Measurements from ENCODE around the gene CYTH4. TPM values are rescaled to one million over a fixed set of nuclear protein-coding genes. Genes with fewer than 3 reads are reported as not detected.

Gene CYTH4
- polyA plus RNA-seq, 1 donor from 2014 or later: not detected

DNA sequence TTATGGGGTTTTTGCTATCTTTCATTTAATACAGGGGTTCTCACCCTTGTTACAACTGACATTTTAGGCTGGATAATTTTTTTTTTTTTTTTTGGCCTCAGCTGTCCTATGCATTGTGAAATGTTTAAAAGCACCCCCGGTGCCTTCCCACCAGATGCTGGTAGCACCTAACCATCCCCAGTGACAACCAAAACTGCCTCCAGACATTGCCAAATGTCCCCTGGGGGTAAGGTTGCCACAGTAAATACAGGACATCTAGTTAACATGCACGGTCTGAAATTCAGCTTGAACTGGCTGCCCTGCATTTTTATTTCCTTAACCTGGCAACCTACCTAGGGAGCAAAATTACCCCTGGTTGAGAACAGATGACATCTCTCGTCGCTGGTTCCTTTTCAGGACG is 72.4 kb downstream of the CYTH4 start:
- H4K20me1 ChIP-seq (ENCODE audit: insufficient read depth): no peaks in the 10 kb centered on the region
- no peak overlapping the region for H3K4me3 ChIP-seq (ENCODE audit: low read length)
- TF ChIP-seq TAF1 (IDR thresholded peaks at IDR 0.05; ENCODE audit: low read depth) (no peak), MXI1 (conservative IDR thresholded peaks at IDR 0.05; ENCODE audit: poor library complexity, severe bottlenecking) (no peak), EP300 (conservative IDR thresholded peaks at IDR 0.05; ENCODE audit: poor library complexity, severe bottlenecking) (no peak), EZH2 (IDR thresholded peaks at IDR 0.05; ENCODE audit: borderline replicate concordance, insufficient read depth, low read length, poor library complexity, severe bottlenecking) (no peak), RAD21 (conservative IDR thresholded peaks at IDR 0.05) (no peak), SMC3 (conservative IDR thresholded peaks at IDR 0.05; ENCODE audit: poor library complexity) (no peak), POLR2AphosphoS5 (IDR thresholded peaks at IDR 0.05) (no peak)
- TF ChIP-seq, protein P1, sequence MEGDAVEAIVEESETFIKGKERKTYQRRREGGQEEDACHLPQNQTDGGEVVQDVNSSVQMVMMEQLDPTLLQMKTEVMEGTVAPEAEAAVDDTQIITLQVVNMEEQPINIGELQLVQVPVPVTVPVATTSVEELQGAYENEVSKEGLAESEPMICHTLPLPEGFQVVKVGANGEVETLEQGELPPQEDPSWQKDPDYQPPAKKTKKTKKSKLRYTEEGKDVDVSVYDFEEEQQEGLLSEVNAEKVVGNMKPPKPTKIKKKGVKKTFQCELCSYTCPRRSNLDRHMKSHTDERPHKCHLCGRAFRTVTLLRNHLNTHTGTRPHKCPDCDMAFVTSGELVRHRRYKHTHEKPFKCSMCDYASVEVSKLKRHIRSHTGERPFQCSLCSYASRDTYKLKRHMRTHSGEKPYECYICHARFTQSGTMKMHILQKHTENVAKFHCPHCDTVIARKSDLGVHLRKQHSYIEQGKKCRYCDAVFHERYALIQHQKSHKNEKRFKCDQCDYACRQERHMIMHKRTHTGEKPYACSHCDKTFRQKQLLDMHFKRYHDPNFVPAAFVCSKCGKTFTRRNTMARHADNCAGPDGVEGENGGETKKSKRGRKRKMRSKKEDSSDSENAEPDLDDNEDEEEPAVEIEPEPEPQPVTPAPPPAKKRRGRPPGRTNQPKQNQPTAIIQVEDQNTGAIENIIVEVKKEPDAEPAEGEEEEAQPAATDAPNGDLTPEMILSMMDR (IDR thresholded peaks at IDR 0.05; ENCODE audit: poor library complexity, severe bottlenecking): no peak
- TF ChIP-seq, protein P2, sequence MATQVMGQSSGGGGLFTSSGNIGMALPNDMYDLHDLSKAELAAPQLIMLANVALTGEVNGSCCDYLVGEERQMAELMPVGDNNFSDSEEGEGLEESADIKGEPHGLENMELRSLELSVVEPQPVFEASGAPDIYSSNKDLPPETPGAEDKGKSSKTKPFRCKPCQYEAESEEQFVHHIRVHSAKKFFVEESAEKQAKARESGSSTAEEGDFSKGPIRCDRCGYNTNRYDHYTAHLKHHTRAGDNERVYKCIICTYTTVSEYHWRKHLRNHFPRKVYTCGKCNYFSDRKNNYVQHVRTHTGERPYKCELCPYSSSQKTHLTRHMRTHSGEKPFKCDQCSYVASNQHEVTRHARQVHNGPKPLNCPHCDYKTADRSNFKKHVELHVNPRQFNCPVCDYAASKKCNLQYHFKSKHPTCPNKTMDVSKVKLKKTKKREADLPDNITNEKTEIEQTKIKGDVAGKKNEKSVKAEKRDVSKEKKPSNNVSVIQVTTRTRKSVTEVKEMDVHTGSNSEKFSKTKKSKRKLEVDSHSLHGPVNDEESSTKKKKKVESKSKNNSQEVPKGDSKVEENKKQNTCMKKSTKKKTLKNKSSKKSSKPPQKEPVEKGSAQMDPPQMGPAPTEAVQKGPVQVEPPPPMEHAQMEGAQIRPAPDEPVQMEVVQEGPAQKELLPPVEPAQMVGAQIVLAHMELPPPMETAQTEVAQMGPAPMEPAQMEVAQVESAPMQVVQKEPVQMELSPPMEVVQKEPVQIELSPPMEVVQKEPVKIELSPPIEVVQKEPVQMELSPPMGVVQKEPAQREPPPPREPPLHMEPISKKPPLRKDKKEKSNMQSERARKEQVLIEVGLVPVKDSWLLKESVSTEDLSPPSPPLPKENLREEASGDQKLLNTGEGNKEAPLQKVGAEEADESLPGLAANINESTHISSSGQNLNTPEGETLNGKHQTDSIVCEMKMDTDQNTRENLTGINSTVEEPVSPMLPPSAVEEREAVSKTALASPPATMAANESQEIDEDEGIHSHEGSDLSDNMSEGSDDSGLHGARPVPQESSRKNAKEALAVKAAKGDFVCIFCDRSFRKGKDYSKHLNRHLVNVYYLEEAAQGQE (IDR thresholded peaks at IDR 0.05; ENCODE audit: borderline replicate concordance): no peak
- no peaks in the 10 kb centered on the region for H3F3A ChIP-seq (ENCODE audit: insufficient read depth, low read length, poor library complexity, severe bottlenecking)
- H3K79me2 ChIP-seq (replicated peaks; ENCODE audit: insufficient read depth, low read length): no peaks in the 10 kb centered on the region
- H3K9ac ChIP-seq (ENCODE audit: low read length): no peak overlapping the region
- no peaks in the 10 kb centered on the region for H3K9me3 ChIP-seq (ENCODE audit: low read length)
- no peaks in the 10 kb centered on the region for H3K27me3 ChIP-seq (ENCODE audit: insufficient read depth, low read depth, low read length)
- no peak overlapping the region for H3K4me2 ChIP-seq (ENCODE audit: low read length)
- H2AFZ ChIP-seq (ENCODE audit: low read depth, low read length): no peak overlapping the region
- H3K36me3 ChIP-seq (ENCODE audit: insufficient read depth, low read length): no peaks in the 10 kb centered on the region
- no peak overlapping the region for H3K27ac ChIP-seq (ENCODE audit: low read length)
- H3K9me2 ChIP-seq (ENCODE audit: insufficient read depth, low read length): no peaks in the 10 kb centered on the region

DNA sequence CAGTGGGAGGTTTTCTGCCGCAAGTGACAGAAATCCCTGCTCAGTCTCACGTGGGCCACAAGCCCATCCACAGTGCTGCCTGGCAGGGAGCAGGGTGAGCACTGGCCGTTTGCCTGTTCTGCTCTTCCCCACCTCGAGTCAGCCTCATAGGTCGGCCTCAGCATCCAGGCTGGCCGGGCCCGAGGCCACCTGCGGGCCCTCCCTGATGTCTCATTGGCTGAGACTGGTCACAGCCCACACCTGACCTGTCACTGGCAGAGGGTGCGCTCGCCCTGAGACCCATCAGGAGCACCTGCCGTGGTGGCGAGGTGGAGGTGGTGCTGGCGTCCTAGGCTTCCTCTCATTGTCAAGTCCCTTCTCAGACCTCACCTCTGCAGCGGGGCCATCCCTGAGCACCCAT is 72.9 kb downstream of the CYTH4 start:
- Histone ChIP-seq H3K27me3 (ENCODE audit: insufficient read depth, low read depth, low read length) (no peaks in the 10 kb centered on the region), H3K9me3 (ENCODE audit: low read length) (no peaks in the 10 kb centered on the region), H3K4me2 (ENCODE audit: low read length) (no peak overlapping the region), H3K4me3 (ENCODE audit: low read length) (no peak overlapping the region), H2AFZ (ENCODE audit: low read depth, low read length) (no peak overlapping the region), H3K79me2 (replicated peaks; ENCODE audit: insufficient read depth, low read length) (no peaks in the 10 kb centered on the region), H4K20me1 (ENCODE audit: insufficient read depth) (no peaks in the 10 kb centered on the region), H3K9me2 (ENCODE audit: insufficient read depth, low read length) (no peaks in the 10 kb centered on the region), H3K36me3 (ENCODE audit: insufficient read depth, low read length) (no peaks in the 10 kb centered on the region), H3F3A (ENCODE audit: insufficient read depth, low read length, poor library complexity, severe bottlenecking) (no peaks in the 10 kb centered on the region), H3K9ac (ENCODE audit: low read length) (no peak overlapping the region), H3K27ac (ENCODE audit: low read length) (no peak overlapping the region)
- TF ChIP-seq RAD21 (conservative IDR thresholded peaks at IDR 0.05) (no peak), SMC3 (conservative IDR thresholded peaks at IDR 0.05; ENCODE audit: poor library complexity) (no peak), MXI1 (conservative IDR thresholded peaks at IDR 0.05; ENCODE audit: poor library complexity, severe bottlenecking) (no peak), EZH2 (IDR thresholded peaks at IDR 0.05; ENCODE audit: borderline replicate concordance, insufficient read depth, low read length, poor library complexity, severe bottlenecking) (no peak), EP300 (conservative IDR thresholded peaks at IDR 0.05; ENCODE audit: poor library complexity, severe bottlenecking) (no peak), POLR2AphosphoS5 (IDR thresholded peaks at IDR 0.05) (no peak), TAF1 (IDR thresholded peaks at IDR 0.05; ENCODE audit: low read depth) (no peak)
- TF ChIP-seq, protein P2 (IDR thresholded peaks at IDR 0.05; ENCODE audit: borderline replicate concordance): no peak
- TF ChIP-seq, protein P1 (IDR thresholded peaks at IDR 0.05; ENCODE audit: poor library complexity, severe bottlenecking): no peak

All from neural cell (in vitro differentiated cells).